ENCODE data around the gene C19orf81. TPM values are rescaled to one million over a fixed set of nuclear protein-coding genes. Genes with fewer than 3 reads are reported as not detected.

Gene C19orf81
- total and polyA plus RNA-seq, 9 of the 15 experiments (the other 6 are each of a cell fraction or from before 2014, with no cell fraction given), result 2.5 to 42.9 (median 33.0) TPM; not detected in 4

DNA sequence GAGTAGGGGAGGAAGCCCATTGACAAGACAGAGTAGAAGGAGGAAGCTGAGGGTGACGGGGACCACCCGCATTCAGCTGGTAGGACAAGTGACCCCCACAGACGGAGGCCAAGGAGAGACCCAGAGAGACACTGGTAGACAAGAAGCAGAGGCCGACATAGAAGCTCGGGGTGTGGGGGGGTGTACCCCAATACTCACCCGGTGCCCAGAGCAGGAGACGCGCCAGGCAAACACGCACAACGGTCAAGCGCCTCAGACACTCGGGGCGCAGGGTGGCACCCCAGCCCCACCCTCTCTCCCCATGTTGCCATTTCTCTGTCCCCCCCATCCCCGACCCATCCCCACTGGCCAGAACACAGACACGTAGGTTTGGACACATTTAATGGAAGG, 46.8 kb downstream of the C19orf81 start:
- ChIA-PET CTCF (ENCODE audit: low intra/inter-chr PET ratio) (no interaction called here), POLR2A (no interaction called here)
- Histone ChIP-seq H3K79me2 (ENCODE audit: control insufficient read depth, insufficient read depth, low read length) (no peaks in the 10 kb centered on the region), H3K27me3 (ENCODE audit: control insufficient read depth in 2 of 2, insufficient read depth in 2 of 2, low read length in 2 of 2) (peaks cover 15 to 58% of the 10 kb centered on the region in 2 experiments; a peak in 4 of 5 replicates), H4K20me1 (replicated peaks; ENCODE audit: control insufficient read depth, insufficient read depth, low read length) (peaks cover 14% of the 10 kb centered on the region), H3K9ac (ENCODE audit: insufficient read depth in 1 of 2, low read depth in 2 of 2, low read length in 2 of 2) (no peak overlapping the region), H3K4me1 (replicated peaks in 1 of 2; ENCODE audit: control insufficient read depth in 2 of 2, insufficient read depth in 2 of 2, low read length in 2 of 2) (peaks cover 0 to 24% of the 10 kb centered on the region in 2 experiments; a peak in 2 of 5 replicates), H3K27ac (ENCODE audit: extremely low read depth, low read depth, low read length) (no peak overlapping the region), H3K4me2 (ENCODE audit: insufficient read depth, low read length) (no peak overlapping the region), H2AFZ (ENCODE audit: low read depth, low read length) (no peak overlapping the region), H3K9me3 (replicated peaks; ENCODE audit: control insufficient read depth, insufficient read depth, low read depth, low read length) (no peaks in the 10 kb centered on the region), H3K9me1 (ENCODE audit: control insufficient read depth, insufficient read depth, low read length) (no peaks in the 10 kb centered on the region), H3K4me3 (no peak overlapping the region), H3K36me3 (ENCODE audit: control insufficient read depth, insufficient read depth, low read length) (no peaks in the 10 kb centered on the region)
- ATAC-seq (no peak), DNase-seq (ENCODE audit: extremely low read depth in 1 of 4, low spot score in 3 of 4) (no peak), FAIRE-seq (no peak)
- intact Hi-C loops (cut with micrococcal nuclease) (no loop called here), in situ Hi-C loops (cut with MboI) (no loop called here)
- 2% methylated on average over 7 of the region's 15 CpGs for WGBS (ENCODE audit: insufficient coverage, low coverage, missing lambda C conversion rate)
- BruUV-seq (replicated peaks), result no TSS peak
- TF ChIP-seq PRMT5 (CRISPR knock-in tag; IDR thresholded peaks at IDR 0.05) (no peak), JUND (IDR thresholded peaks at IDR 0.05; ENCODE audit: borderline replicate concordance, low read depth, low read length) (no peak), JUND (tag; IDR thresholded peaks at IDR 0.05; ENCODE audit: borderline replicate concordance, low read depth, low read length) (no peak), SETDB1 (IDR thresholded peaks at IDR 0.05; ENCODE audit: low read length) (no peak), RHOXF2B (CRISPR knock-in tag; conservative IDR thresholded peaks at IDR 0.05) (no peak), HLTF (IDR thresholded peaks at IDR 0.05) (no peak), HNRNPLL (IDR thresholded peaks at IDR 0.05; ENCODE audit: low read depth, low read length, poor library complexity, severe bottlenecking) (no peak), ZNF354B (CRISPR knock-in tag; IDR thresholded peaks at IDR 0.05) (no peak), GATA2 (CRISPR knock-in tag; IDR thresholded peaks at IDR 0.05) (no peak), SRSF3 (IDR thresholded peaks at IDR 0.05; ENCODE audit: insufficient read depth, low read length) (no peak), GTF2A2 (tag; IDR thresholded peaks at IDR 0.05) (no peak), SMARCE1 (IDR thresholded peaks at IDR 0.05) (no peak), EZH2 (IDR thresholded peaks at IDR 0.05; ENCODE audit: borderline replicate concordance, low read depth, low read length) (no peak)
- TF ChIP-seq, protein P1, sequence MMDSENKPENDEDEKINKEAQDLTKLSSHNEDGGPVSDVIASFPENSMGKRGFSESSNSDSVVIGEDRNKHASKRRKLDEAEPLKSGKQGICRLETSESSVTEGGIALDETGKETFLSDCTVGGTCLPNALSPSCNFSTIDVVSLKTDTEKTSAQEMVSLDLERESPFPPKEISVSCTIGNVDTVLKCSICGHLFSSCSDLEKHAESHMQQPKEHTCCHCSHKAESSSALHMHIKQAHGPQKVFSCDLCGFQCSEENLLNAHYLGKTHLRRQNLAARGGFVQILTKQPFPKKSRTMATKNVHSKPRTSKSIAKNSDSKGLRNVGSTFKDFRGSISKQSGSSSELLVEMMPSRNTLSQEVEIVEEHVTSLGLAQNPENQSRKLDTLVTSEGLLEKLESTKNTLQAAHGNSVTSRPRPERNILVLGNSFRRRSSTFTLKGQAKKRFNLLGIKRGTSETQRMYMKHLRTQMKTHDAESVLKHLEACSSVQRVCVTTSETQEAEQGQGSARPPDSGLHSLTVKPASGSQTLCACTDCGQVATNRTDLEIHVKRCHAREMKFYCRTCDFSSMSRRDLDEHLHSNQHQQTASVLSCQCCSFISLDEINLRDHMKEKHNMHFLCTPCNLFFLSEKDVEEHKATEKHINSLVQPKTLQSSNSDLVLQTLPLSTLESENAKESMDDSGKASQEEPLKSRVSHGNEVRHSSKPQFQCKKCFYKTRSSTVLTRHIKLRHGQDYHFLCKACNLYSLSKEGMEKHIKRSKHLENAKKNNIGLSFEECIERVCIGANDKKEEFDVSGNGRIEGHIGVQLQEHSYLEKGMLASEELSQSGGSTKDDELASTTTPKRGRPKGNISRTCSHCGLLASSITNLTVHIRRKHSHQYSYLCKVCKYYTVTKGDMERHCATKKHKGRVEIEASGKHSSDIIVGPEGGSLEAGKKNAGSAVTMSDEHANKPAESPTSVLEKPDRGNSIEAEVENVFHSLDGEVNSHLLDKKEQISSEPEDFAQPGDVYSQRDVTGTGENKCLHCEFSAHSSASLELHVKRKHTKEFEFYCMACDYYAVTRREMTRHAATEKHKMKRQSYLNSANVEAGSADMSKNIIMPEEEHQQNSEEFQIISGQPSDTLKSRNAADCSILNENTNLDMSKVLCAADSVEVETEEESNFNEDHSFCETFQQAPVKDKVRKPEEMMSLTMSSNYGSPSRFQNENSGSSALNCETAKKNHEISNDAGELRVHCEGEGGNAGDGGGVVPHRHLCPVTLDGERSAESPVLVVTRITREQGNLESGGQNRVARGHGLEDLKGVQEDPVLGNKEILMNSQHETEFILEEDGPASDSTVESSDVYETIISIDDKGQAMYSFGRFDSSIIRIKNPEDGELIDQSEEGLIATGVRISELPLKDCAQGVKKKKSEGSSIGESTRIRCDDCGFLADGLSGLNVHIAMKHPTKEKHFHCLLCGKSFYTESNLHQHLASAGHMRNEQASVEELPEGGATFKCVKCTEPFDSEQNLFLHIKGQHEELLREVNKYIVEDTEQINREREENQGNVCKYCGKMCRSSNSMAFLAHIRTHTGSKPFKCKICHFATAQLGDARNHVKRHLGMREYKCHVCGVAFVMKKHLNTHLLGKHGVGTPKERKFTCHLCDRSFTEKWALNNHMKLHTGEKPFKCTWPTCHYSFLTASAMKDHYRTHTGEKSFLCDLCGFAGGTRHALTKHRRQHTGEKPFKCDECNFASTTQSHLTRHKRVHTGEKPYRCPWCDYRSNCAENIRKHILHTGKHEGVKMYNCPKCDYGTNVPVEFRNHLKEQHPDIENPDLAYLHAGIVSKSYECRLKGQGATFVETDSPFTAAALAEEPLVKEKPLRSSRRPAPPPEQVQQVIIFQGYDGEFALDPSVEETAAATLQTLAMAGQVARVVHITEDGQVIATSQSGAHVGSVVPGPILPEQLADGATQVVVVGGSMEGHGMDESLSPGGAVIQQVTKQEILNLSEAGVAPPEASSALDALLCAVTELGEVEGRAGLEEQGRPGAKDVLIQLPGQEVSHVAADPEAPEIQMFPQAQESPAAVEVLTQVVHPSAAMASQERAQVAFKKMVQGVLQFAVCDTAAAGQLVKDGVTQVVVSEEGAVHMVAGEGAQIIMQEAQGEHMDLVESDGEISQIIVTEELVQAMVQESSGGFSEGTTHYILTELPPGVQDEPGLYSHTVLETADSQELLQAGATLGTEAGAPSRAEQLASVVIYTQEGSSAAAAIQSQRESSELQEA (IDR thresholded peaks at IDR 0.05; ENCODE audit: low read depth), result no peak
- TF ChIP-seq, protein P2, sequence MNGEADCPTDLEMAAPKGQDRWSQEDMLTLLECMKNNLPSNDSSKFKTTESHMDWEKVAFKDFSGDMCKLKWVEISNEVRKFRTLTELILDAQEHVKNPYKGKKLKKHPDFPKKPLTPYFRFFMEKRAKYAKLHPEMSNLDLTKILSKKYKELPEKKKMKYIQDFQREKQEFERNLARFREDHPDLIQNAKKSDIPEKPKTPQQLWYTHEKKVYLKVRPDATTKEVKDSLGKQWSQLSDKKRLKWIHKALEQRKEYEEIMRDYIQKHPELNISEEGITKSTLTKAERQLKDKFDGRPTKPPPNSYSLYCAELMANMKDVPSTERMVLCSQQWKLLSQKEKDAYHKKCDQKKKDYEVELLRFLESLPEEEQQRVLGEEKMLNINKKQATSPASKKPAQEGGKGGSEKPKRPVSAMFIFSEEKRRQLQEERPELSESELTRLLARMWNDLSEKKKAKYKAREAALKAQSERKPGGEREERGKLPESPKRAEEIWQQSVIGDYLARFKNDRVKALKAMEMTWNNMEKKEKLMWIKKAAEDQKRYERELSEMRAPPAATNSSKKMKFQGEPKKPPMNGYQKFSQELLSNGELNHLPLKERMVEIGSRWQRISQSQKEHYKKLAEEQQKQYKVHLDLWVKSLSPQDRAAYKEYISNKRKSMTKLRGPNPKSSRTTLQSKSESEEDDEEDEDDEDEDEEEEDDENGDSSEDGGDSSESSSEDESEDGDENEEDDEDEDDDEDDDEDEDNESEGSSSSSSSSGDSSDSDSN (IDR thresholded peaks at IDR 0.05; ENCODE audit: borderline replicate concordance in 1 of 2, low read depth in 2 of 2, low read length in 2 of 2), result no peak

All from K562 (cell line).